Stomach (tissue), 4 donors: ENCODE measurements around the gene CRYBB3.

Experiments used
- EP300 ChIP-seq: sonication (generic); formaldehyde crosslinking; IDR thresholded peaks from one replicate; pipeline ENCODE4 v1.6.1; 2017; ENCODE audit warnings: antibody characterized with exemption
- POLR2A ChIP-seq, 4 donors: fragments of 450-650 bp; IDR thresholded peaks; one replicate each; pipeline ENCODE4 v1.6.1; 2016; ENCODE audit warnings: antibody characterized with exemption in 4 of 4, control low read depth in 2 of 4, mild to moderate bottlenecking in 1 of 4, moderate library complexity in 1 of 4
- POLR2AphosphoS5 ChIP-seq, 3 donors: sonication (generic); formaldehyde crosslinking; IDR thresholded peaks; one replicate each; pipeline ENCODE4 v1.6.1; 2016; ENCODE audit warnings: antibody characterized with exemption in 3 of 3
- TF ChIP-seq, protein P1 (sequence below), 7 experiments: fragments of 450-650 bp in 4 of 7; fragments of 200-600 bp in 3 of 7; sonication (generic) in 3 of 7; IDR thresholded peaks; one replicate each; pipeline ENCODE4 v1.5.1; 2016 to 2019; ENCODE audit warnings: antibody characterized with exemption in 7 of 7, control low read depth in 2 of 7, mild to moderate bottlenecking in 1 of 7

DNA sequence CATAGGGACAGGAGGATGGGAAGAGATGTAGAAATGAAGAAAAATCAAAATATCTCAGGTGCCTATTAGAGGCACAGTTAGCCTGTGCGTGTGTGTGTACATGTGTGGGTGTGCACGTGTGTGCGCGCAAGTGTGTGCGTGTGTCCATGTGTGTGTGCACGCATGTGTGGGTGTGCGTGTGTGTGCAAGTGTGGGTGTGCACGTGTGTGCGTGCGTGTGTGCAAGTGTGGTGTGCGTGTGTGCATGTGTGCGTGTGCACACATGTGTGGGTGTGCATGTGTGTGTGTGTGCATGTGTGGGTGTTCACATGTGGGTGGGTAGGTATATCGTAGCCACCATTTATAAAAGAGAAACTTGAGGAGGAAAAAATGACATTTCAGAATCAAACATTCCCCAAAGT, 29.2 kb downstream of the CRYBB3 start:
- TF ChIP-seq, protein P1, sequence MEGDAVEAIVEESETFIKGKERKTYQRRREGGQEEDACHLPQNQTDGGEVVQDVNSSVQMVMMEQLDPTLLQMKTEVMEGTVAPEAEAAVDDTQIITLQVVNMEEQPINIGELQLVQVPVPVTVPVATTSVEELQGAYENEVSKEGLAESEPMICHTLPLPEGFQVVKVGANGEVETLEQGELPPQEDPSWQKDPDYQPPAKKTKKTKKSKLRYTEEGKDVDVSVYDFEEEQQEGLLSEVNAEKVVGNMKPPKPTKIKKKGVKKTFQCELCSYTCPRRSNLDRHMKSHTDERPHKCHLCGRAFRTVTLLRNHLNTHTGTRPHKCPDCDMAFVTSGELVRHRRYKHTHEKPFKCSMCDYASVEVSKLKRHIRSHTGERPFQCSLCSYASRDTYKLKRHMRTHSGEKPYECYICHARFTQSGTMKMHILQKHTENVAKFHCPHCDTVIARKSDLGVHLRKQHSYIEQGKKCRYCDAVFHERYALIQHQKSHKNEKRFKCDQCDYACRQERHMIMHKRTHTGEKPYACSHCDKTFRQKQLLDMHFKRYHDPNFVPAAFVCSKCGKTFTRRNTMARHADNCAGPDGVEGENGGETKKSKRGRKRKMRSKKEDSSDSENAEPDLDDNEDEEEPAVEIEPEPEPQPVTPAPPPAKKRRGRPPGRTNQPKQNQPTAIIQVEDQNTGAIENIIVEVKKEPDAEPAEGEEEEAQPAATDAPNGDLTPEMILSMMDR (IDR thresholded peaks at IDR 0.05) = no peak
- no peak for TF ChIP-seq POLR2A (IDR thresholded peaks at IDR 0.05)
- no peak for TF ChIP-seq POLR2AphosphoS5 (IDR thresholded peaks at IDR 0.05)
- no peak for TF ChIP-seq EP300
